ENCODE measurements around the gene PEX26.
"Not testable (repeated sequence)": the region's sequence is repeated elsewhere in the genome, so short reads cannot be mapped to it uniquely, and the experiment has no call there.

The PEX26 gene

DNA sequence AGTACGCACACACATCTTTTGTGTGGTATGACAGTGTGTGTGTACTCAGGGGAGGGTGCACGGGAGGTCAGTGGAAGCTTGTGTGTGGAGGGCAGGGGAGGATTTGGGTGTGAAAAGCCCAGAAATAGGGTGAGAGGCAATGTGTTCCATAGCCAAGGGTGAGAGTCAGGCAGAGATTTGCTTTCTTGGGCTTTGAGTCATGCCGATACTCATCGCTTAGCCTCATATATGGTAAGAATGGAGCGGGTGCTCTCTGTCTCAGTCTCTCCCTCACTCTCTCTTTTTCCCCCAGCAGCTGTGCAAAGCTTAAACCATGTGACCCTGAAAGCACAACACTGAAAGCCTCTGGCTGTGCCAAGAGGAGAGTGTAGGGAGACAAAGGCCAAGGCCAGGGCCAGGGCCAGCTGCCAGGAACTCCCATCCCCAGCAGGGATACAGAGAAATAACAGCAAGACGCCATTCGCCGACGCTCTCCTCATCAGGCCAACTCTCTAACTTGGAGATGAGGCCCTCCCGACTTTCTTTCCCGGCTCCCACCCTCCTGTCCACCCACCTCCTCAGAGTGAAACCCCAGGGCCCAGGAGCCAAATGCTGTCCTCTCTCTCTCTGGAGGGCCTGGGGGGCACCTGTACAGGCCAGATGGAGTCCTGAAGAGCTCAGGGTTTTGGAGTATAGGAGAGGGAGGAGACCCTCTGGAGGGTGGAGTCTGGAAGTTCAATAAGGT is 33.1 kb upstream of the PEX26 start:
- H3K9me3 ChIP-seq (ENCODE audit: insufficient read depth, low read depth, low read length) = 0 out of 2 replicates have a peak, but pooled peaks cover 7% of the 10 kb centered on the region
- H3K27ac ChIP-seq (ENCODE audit: low read depth, low read length) = no peak overlapping the region
- H3K9ac ChIP-seq (ENCODE audit: low read depth, low read length) = no peak overlapping the region
- H3K4me3 ChIP-seq (ENCODE audit: low read length) = no peak overlapping the region
- H3K27me3 ChIP-seq (ENCODE audit: insufficient read depth, low read length) = no peaks in the 10 kb centered on the region
- H3K4me1 ChIP-seq (ENCODE audit: insufficient read depth, low read length) = no peaks in the 10 kb centered on the region
- H3K36me3 ChIP-seq (ENCODE audit: insufficient read depth, low read length) = no peaks in the 10 kb centered on the region
- 87% methylated on average over 11 of the region's 11 CpGs for WGBS

DNA sequence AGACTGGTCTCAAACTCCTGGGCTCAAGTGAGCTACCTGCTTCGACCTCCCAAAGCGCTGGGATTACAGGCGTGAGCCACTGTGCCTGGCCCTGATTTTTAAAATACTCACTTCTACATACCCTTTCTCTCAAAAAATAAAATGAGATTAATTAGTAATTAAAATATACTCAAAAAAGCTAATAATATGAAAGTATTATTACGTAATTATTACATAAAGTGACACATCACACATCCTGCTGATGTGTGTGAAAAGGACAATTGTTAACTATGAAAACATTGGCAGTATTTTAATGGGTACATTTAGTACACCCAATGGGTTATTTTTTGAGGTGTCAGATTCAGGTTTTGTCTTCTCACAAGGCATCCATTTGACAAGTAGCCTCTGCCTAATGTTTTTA is 32.0 kb upstream of the PEX26 start:
- Histone ChIP-seq H3K4me1 (ENCODE audit: insufficient read depth, low read length) (no peaks in the 10 kb centered on the region), H3K27me3 (ENCODE audit: insufficient read depth, low read length) (no peaks in the 10 kb centered on the region), H3K27ac (ENCODE audit: low read depth, low read length) (no peak overlapping the region), H3K9ac (ENCODE audit: low read depth, low read length) (no peak overlapping the region), H3K36me3 (ENCODE audit: insufficient read depth, low read length) (no peaks in the 10 kb centered on the region), H3K9me3 (ENCODE audit: insufficient read depth, low read depth, low read length) (0 out of 2 replicates have a peak, but pooled peaks cover 7% of the 10 kb centered on the region), H3K4me3 (ENCODE audit: low read length) (no peak overlapping the region)
- WGBS = 96% methylated on average over 3 of the region's 4 CpGs

DNA sequence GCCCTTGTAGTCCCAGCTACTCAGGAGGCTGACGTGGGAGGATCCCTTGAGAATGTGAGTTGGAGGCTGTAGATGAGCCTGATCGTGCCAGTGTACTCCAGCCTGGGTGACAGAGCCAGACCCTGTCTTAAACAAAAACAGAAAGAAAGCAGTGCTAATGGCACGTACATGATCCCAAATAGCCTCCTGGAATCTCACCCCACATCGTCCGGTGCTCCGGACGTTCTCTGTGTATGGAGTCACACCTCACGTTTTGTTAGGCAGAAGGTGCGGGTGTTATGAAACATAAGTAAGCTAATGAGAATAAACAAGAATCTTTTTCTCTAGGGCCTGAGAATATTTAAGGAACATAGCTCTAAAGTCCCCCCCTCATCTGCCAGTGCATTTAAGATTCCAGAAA is 29.7 kb upstream of the PEX26 start:
- Histone ChIP-seq H3K4me3 (ENCODE audit: low read length) (no peak overlapping the region), H3K4me1 (ENCODE audit: insufficient read depth, low read length) (no peaks in the 10 kb centered on the region), H3K36me3 (ENCODE audit: insufficient read depth, low read length) (no peaks in the 10 kb centered on the region), H3K9ac (ENCODE audit: low read depth, low read length) (no peak overlapping the region), H3K9me3 (ENCODE audit: insufficient read depth, low read depth, low read length) (no peaks in the 10 kb centered on the region), H3K27ac (ENCODE audit: low read depth, low read length) (no peak overlapping the region), H3K27me3 (ENCODE audit: insufficient read depth, low read length) (no peaks in the 10 kb centered on the region)
- WGBS = 92% methylated on average over 9 of the region's 9 CpGs

DNA sequence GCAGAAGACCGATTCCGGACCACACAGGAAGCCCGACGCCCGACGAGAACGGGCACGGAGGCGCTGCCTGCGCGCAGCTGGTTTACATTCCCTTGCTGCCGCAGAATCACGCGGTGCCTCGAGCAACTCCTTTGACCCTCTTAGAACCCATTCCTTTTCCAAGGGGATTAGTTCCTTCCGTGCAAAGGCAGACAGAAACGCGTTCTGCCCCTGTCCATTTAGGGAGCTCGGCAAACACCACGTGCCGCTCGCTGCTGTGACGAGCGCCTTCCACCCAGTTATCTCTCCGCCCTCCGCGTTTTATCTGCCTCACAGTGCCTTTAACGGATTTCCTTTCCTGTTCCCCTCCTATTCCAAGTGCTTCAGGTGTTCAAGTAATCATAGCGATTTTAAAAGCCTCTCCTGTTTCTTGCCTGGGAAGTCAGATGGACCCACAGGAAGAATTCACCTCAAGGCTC is 29.3 kb upstream of the PEX26 start:
- no peaks in the 10 kb centered on the region for H3K9me3 ChIP-seq (ENCODE audit: insufficient read depth, low read depth, low read length)
- H3K9ac ChIP-seq (ENCODE audit: low read depth, low read length) = no peak overlapping the region
- H3K4me3 ChIP-seq (ENCODE audit: low read length) = no peak overlapping the region
- H3K27ac ChIP-seq (ENCODE audit: low read depth, low read length) = no peak overlapping the region
- WGBS = 90% methylated on average over 29 of the region's 29 CpGs
- no peaks in the 10 kb centered on the region for H3K4me1 ChIP-seq (ENCODE audit: insufficient read depth, low read length)
- H3K27me3 ChIP-seq (ENCODE audit: insufficient read depth, low read length) = no peaks in the 10 kb centered on the region
- H3K36me3 ChIP-seq (ENCODE audit: insufficient read depth, low read length) = no peaks in the 10 kb centered on the region

DNA sequence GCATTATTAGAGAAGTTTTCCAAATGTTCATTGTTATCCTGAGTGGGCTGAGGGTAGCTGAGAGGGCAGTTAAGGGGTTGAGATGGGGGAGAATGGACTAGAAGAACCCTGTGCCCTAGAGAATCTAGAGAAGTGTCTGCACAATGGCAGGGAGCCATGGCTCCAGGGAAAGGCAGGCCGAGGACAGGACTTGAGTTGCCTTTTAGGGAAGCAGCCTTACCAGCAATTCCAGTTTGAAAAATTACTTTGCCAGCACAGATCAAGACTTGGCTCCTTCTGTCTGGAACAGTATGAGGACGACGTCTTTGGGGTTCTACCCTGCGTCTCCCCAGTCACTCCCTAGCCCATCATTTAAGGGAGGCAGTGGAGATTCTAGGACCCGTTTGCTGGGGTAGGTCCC is 27.7 kb upstream of the PEX26 start:
- H3K36me3 ChIP-seq (ENCODE audit: insufficient read depth, low read length) = no peaks in the 10 kb centered on the region
- H3K4me3 ChIP-seq (ENCODE audit: low read length) = no peak overlapping the region
- H3K27me3 ChIP-seq (ENCODE audit: insufficient read depth, low read length) = no peaks in the 10 kb centered on the region
- no peaks in the 10 kb centered on the region for H3K9me3 ChIP-seq (ENCODE audit: insufficient read depth, low read depth, low read length)
- no peaks in the 10 kb centered on the region for H3K4me1 ChIP-seq (ENCODE audit: insufficient read depth, low read length)
- no peak overlapping the region for H3K27ac ChIP-seq (ENCODE audit: low read depth, low read length)
- H3K9ac ChIP-seq (ENCODE audit: low read depth, low read length) = no peak overlapping the region
- 87% methylated on average over 5 of the region's 5 CpGs for WGBS

DNA sequence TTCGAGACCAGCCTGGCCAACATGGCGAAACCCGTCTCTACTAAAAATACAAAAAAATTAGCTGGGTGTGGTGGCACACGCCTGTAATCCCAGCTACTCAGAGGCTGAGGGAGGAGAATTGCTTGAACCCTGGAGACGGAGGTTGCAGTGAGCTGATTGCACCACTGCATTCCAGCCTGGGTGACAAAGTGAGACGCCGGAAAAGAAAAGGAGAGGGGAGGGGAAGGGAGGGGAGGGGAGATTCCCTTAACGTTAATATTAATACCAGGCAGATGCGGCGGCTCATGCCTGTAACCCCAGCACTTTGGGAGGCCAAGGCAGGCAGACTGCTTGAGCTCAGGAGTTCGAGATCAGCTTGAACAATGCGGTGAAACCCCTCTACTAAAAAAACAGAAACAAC is 26.7 kb upstream of the PEX26 start:
- 93% methylated on average over 11 of the region's 12 CpGs for WGBS
- not testable (repeated sequence) for H3K9ac ChIP-seq (ENCODE audit: low read depth, low read length); H3K36me3 ChIP-seq (ENCODE audit: insufficient read depth, low read length); H3K27ac ChIP-seq (ENCODE audit: low read depth, low read length); H3K27me3 ChIP-seq (ENCODE audit: insufficient read depth, low read length); H3K4me3 ChIP-seq (ENCODE audit: low read length); H3K4me1 ChIP-seq (ENCODE audit: insufficient read depth, low read length); H3K9me3 ChIP-seq (ENCODE audit: insufficient read depth, low read depth, low read length)

DNA sequence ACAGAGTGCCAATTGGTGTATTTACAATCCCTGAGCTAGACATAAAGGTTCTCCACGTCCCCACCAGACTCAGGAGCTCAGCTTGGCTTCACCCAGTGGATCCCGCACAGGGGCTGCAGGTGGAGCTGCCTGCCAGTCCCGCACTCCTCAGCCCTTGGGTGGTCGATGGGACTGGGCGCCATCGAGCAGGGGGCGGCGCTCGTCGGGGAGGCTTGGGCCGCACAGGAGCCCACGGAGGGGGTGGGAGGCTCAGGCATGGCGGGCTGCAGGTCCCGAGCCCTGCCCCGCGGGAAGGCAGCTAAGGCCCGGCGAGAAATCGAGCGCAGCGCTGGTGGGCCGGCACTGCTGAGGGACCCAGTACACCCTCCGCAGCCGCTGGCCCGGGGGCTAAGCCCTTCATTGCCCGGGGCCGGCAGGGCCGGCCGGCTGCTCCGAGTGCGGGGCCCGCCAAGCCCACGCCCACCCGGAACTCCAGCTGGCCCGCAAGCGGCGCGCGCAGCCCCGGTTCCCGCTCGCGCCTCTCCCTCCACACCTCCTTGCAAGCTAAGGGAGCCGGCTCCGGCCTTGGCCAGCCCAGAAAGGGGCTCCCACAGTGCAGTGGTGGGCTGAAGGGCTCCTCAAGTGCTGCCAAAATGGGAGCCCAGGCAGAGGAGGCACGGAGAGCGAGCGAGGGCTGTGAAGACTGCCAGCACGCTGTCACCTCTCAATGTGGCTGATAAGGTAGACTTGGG is 24.4 kb upstream of the PEX26 start:
- not testable (repeated sequence) for H3K9me3 ChIP-seq (ENCODE audit: insufficient read depth, low read depth, low read length); H3K9ac ChIP-seq (ENCODE audit: low read depth, low read length); H3K36me3 ChIP-seq (ENCODE audit: insufficient read depth, low read length); H3K4me1 ChIP-seq (ENCODE audit: insufficient read depth, low read length); H3K4me3 ChIP-seq (ENCODE audit: low read length); H3K27ac ChIP-seq (ENCODE audit: low read depth, low read length); H3K27me3 ChIP-seq (ENCODE audit: insufficient read depth, low read length)
- 97% methylated on average over 44 of the region's 49 CpGs for WGBS

DNA sequence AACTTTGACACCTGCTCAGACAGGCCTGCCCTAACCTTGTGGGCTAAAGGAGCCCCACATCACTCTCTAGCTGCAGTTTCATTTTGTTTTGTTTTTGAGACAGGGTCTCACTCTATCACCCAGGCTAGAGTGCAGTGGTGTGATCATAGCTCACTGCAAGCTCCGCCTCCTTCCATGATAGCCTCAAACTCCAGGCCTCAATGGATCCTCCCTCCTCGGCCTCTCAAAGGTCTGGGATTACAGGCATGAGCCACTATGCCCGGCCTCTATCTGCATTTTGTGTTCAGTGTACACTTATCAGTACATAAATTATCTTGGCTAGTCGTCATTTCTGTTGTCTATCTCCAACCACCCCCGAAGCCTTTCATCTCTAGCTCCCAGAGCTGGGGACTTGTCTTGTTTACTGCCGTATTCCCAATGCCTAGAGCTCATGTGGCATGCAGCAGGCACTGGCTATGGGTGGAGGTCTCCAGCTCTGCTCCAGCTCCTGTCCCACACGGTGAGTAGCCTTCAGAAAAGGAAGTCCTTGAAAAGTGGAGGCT is 22.1 kb upstream of the PEX26 start:
- Histone ChIP-seq H3K4me3 (ENCODE audit: low read length) (no peak overlapping the region), H3K9ac (ENCODE audit: low read depth, low read length) (no peak overlapping the region), H3K27me3 (ENCODE audit: insufficient read depth, low read length) (no peaks in the 10 kb centered on the region), H3K27ac (ENCODE audit: low read depth, low read length) (no peak overlapping the region), H3K4me1 (ENCODE audit: insufficient read depth, low read length) (no peaks in the 10 kb centered on the region), H3K36me3 (ENCODE audit: insufficient read depth, low read length) (no peaks in the 10 kb centered on the region), H3K9me3 (ENCODE audit: insufficient read depth, low read depth, low read length) (no peaks in the 10 kb centered on the region)
- 92% methylated on average over 7 of the region's 7 CpGs for WGBS

DNA sequence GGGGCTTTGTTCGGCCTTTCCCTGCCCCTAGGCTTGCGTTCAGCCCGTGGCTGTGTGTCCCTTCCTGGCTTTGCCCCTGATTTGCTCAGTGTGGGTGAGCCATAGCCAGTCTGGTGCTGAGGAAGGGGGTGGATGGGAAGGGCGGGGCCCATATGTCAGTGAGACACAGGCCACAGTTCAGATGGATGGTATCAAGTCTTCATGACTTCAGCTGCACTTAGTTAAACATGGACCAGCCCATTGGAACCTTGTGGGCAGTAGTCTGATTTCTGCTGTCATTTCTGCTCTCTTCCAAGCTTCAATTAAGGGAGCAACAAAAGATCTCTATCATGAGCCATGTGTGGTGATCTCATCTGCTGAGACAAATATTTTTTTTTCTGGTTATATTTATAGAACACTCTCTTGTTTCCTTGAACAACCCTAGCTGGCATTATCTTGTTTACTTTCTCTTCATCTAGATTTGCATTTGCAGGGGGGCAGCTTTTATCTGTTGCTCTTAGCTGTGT is 21.6 kb upstream of the PEX26 start:
- H3K4me3 ChIP-seq (ENCODE audit: low read length) = no peak overlapping the region
- 90% methylated on average over 4 of the region's 4 CpGs for WGBS
- no peak overlapping the region for H3K9ac ChIP-seq (ENCODE audit: low read depth, low read length)
- no peak overlapping the region for H3K27ac ChIP-seq (ENCODE audit: low read depth, low read length)
- peaks cover 3% of the 10 kb centered on the region; the same call in 1 of the 2 replicates for H3K4me1 ChIP-seq (ENCODE audit: insufficient read depth, low read length)
- no peaks in the 10 kb centered on the region for H3K9me3 ChIP-seq (ENCODE audit: insufficient read depth, low read depth, low read length)
- H3K36me3 ChIP-seq (ENCODE audit: insufficient read depth, low read length) = no peaks in the 10 kb centered on the region
- H3K27me3 ChIP-seq (ENCODE audit: insufficient read depth, low read length) = no peaks in the 10 kb centered on the region

DNA sequence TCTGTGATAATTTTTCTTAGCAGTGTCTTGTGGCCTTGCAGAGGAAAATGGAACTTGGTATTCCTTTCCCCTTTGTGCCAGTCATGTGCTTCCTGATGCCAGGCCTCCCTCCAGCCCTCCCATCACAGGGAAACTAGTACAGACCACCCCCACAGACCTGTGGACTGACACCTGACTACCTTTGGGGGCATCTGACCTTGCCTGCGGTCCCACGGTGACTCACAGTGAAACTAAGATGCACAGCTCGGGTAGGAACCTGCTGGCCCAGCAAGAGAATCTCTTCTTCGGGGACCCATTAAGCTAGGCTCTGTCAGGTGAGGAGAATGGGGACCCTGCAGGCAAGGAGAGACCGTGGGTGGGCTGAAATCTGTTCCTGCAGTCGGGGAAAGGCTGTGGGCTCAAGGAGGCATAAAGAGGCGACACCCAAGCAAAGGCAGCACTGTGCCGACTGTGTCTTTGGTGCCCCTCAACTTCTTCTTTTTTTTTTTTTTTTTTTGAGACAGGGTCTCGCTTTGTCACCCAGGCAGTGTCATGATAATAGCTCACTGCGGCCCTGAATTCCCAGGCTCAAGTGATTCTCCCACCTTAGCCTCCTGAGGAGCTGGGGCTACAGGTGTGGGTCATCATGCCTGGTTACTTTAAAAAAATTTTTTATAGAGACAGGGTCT is 20.8 kb upstream of the PEX26 start:
- H3K9ac ChIP-seq (ENCODE audit: low read depth, low read length) = no peak overlapping the region
- no peaks in the 10 kb centered on the region for H3K27me3 ChIP-seq (ENCODE audit: insufficient read depth, low read length)
- H3K27ac ChIP-seq (ENCODE audit: low read depth, low read length) = no peak overlapping the region
- peaks cover 3% of the 10 kb centered on the region; the same call in 1 of the 2 replicates for H3K4me1 ChIP-seq (ENCODE audit: insufficient read depth, low read length)
- H3K4me3 ChIP-seq (ENCODE audit: low read length) = no peak overlapping the region
- 86% methylated on average over 10 of the region's 10 CpGs for WGBS
- no peaks in the 10 kb centered on the region for H3K36me3 ChIP-seq (ENCODE audit: insufficient read depth, low read length)
- H3K9me3 ChIP-seq (ENCODE audit: insufficient read depth, low read depth, low read length) = no peaks in the 10 kb centered on the region

All from HUES64 (cell line).